ENCODE measurements around the gene AKT2.

The AKT2 gene

GRCh38 chr19:40249781-40250180 lies 35.4 kb downstream of the AKT2 start:
- DNase-seq: no peak

- DNase-seq: no peak
Observed at GRCh38 chr19:40249201-40249600, 35.9 kb downstream of the AKT2 start.

DNA sequence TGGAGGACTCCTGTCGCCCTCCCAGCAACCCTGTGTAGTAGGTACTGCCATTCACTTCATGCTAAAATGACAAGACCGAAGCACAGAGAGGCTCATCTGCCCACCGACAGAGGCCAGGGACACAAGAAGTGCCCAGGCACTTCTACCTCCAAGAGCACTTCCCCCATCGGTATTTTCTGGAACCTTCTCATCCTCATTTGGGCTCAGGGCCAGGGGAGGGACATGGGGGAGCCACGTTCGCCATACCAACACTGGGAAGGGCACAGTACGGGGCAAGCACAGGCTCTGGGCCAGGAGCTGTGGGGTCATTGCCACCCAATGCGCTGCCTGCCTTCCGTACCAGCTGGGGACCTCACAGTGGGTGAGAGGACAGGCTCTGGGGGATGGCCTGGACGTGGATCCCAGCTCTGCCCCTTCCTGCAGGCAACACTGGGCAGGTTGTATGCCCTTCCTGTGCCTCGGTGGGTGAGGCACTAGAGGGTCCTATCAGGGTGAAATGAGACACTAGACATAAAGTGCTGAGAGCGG lies 37.3 kb downstream of the AKT2 start:
- DNase-seq: no peak

GRCh38 chr19:40247178-40247577 lies 38.0 kb downstream of the AKT2 start:
- DNase-seq: no peak

GRCh38 chr19:40246292-40247073 lies 38.7 kb downstream of the AKT2 start:
- no peak for DNase-seq

DNA sequence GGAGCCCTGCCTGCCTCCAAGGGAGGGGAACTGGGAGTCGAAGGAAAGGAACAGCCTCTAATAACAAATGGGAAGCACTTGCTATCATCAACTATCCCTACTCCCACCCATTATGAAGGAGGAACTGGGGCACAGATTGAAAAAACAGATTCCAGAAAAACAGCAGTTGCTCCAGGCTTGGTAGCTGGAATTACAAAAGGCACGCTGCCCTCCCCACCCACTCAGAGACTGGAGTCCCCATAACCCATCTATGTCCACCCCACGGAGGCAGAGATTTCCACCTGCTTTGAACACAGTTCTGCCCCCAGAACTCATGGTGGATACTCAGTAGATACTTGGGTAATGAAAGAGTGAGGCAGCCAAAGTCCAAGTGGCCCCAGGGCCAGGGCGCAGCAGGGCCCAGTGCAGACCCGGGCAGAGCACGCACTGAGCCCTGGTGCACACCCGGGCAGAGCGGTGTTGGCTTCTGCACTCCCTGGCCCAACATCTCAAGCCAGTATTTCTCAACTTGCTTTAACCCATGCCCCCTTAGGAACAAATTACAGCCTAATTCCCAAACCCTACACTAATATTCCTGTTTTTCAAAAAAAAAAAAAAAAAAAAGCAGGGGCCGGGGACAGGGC lies 39.5 kb downstream of the AKT2 start:
- DNase-seq: no peak

DNA sequence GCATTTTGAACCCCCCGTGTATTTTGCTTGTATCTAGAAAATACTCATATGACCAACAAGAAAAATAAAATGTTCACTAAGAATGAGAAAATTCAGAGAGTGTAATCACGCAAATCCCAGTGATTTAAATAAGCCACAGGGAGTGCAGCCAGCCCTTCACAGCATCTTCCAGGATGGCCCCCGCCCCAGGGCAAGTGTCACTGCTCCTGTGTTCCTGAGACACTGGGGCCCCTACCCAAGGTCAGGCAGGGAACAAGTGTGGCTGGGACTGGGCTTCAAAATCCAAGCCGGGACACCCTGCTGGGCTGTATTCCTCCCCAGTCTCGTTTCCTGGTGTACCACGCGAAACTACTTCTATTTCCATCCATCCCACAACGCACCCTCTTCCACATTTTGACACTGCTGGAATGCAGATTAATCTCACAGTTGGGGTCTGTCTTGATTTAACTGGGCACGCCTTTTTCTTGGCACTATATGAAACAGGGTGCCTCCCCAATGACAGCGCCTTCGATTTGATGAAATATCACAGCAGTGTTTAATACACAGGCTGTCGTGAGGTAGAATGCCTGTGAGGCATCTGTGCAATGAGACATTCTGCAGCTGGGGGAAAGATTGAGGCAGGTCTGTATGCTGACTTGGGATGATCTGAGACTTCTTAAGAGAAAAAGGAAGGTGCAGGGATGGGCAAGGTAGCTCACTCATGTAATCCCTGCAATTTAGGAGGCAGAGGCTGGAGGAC lies 40.4 kb downstream of the AKT2 start:
- DNase-seq: no peak

- no peak for DNase-seq
Observed at GRCh38 chr19:40243181-40243580, 42.0 kb downstream of the AKT2 start.

GRCh38 chr19:40242480-40242879 lies 42.7 kb downstream of the AKT2 start:
- no peak for DNase-seq

DNA sequence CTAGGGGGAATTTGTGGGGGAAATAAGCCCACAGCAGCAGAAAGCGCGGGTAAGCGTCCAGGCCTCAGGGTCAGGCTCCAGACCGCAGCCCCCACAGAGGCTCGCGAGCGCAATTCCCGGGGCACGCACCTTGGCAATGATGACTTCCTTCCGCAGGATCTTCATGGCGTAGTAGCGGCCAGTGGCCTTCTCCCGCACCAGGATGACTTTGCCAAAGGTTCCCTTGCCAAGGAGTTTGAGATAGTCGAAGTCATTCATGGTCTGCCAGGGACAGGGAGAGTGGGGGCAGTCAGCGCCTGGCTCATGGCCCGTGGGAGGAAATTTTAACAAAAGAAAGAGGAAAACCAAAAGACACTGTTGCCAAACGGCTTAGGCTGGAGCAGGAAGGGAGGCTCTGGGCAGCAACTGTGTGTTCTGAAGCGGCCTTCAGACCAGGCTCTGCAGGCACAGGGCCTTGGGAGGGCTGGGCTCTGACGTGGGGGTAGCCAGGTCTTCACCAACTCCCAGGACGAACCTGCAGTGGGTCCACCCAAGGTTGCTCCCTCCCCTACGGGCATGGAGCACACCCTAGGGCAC lies 43.2 kb downstream of the AKT2 start:
- no peak for DNase-seq

DNA sequence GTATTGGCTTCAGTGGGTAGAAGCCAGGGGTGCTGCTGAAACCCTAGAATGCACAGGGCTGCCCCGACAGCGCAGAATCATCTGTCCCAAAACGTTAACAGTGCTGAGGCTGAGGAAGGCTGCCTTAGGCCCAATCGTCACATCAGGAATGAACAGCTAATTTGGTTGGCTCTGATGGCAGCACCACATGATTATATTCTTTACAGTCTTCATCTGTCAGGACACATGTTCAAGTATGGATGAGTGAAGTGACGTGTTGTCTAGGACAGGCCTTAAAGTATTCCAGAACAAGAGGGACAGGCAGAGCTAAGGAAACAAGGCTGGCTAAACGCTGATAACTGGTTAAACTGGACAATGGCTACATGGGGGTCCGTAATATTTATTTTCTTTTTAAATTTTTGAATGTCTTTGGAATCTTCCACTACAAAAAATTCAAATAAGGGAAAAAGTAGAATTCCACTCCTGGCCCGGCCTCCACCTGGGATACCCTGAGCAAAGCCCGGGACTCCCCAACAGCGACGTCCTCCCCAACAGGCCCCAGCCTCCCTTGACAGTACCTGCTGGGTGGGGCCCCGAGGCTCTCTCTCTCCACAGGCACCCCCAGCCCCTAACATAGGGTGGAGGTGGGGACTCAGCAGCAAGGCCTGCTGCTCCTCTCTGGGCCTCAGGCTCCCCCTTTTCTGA lies 43.9 kb downstream of the AKT2 start:
- DNase-seq: no peak

DNA sequence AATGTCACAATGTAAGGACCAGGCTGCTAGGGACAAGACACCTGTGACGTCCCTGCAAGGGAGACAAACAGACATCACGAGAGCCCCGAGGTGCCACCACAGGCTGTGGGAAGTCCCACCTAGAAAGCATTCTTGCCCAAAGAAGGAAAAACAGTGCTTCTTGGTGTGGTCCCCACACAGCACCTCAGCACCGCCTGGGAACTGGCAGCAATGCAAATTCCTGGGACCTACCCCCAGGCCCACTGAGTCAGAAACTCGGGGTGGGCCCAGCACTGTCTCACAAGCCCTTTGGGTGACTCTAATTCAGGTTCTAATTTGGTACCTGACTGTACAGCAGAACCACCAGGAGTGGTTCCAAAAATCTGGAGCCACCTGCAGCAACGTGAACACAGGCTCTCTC lies 44.8 kb downstream of the AKT2 start:
- no peak for DNase-seq

- no peak for DNase-seq
Observed at GRCh38 chr19:40239415-40240226, 45.5 kb downstream of the AKT2 start.

DNA sequence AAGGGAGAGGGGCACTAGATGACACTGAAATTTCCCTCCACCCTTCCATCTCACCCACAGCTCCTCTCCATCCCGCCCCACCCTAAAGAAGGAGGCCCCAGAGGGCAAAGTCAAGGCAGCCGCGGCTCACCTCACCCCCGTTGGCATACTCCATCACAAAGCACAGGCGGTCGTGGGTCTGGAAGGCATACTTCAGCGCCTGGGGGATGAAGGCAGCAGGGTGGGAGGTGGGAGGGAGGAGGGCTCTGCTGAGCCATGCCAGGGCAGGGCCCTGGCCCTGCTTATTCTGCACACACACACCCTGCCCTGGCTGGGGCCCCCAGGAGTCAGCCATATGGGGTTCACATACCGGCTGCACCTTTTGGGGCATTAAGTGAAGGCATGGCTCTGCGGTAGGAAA lies 46.4 kb downstream of the AKT2 start:
- DNase-seq: no peak

DNA sequence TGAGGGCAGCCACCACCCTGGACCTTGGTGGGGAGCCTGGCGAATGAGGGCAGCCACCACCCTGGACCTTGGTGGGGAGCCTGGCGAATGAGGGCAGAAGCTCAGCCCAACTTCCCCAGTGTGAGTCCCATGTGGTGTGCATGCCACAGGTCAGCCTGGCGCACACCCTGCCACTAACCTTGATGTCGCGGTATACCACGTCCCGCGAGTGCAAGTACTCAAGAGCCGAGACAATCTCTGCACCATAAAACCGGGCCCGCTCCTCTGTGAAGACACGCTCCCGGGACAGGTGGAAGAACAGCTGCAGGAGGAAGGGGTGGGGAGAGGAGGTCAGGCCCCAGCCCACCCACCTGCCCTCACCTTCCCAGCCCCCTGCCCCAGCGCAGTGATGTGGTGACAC lies 47.4 kb downstream of the AKT2 start:
- DNase-seq: no peak

- no peak for DNase-seq
Observed at GRCh38 chr19:40236366-40236765, 48.8 kb downstream of the AKT2 start.

GRCh38 chr19:40236026-40236355 lies 49.2 kb downstream of the AKT2 start:
- no peak for DNase-seq

- DNase-seq: no peak
Observed at GRCh38 chr19:40235238-40236025, 49.7 kb downstream of the AKT2 start.

- DNase-seq: no peak
Observed at GRCh38 chr19:40234429-40235237, 50.5 kb downstream of the AKT2 start.

DNA sequence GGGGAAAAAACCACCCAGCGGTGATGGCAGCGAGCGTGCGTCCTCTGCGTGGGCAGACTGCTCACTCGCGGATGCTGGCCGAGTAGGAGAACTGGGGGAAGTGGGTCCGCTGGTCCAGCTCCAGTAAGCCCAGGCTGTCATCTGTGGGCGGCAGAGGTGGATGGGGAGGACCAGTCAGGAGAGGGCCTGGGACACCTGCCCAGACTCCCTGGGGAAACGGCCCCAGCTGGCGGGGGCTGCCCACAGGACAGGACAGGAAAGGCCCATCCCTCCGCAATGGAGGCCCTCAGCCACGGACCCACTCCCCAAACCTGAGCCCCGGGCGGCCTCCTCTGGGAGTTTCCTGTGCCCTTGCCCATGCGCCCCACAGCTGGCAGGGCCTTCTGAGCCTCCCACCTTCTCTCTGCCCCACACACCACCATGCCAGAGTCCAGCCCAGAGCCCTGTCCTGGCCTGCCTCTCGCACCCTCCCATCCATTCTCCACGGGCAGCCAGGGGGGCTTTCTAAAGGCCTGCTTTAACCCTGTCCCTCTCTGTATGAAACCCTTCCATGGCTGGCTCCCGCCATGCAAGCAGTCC lies 51.2 kb downstream of the AKT2 start:
- DNase-seq: no peak
